DMS153 treated with DMSO at 0.1 percent for 48 hours (cell line): ENCODE results near the gene GABBR2.
A peak's percentile ranks its signal among the peaks of the same experiment; 100 is the strongest.

Experiments used
- DNase-seq: peaks from one replicate; lab custom pipeline; 2025; ENCODE audit not compliant: unreplicated experiment; lab: John Stamatoyannopoulos, UW

The GABBR2 gene

DNA sequence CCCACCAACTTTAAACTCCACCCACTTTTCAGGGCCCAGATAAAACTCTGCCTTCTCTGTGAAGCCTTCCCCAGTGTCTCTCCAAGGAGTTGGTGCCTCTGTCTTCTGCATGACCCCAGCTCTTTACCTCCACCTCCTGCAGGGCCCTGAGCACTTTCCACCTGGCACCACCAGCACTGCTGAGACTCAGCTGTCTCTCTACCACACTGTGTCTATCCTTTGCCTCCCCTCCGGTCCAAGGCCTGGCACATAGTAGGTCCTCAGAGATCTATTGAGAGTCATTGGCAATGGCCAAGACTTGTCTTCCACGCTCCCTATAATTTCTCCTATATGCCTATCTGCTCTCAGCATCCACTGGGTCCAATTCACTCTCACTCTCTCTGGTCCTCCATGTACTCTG is 12.9 kb upstream of the GABBR2 start:
- DNase-seq = no peak

DNA sequence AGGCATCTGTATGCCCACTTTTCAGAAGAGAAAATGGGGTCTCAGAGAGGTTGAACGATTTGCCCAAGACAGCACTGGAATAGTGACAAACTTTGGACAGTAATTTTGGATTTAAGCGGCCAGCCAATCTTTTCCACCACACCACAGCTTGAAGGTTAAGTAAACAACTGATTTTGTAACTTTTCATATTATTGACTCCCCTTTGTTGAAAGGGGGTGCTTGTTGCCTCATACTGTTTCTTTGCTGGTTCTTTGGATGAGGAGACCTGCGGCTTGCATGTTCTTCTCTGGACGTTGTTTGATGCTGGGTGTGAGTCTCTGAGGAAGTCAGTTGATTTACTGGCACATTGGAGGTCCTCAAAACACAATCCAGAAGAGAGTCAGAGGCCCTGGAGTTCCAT is 11.7 kb upstream of the GABBR2 start:
- DNase-seq = no peak

DNA sequence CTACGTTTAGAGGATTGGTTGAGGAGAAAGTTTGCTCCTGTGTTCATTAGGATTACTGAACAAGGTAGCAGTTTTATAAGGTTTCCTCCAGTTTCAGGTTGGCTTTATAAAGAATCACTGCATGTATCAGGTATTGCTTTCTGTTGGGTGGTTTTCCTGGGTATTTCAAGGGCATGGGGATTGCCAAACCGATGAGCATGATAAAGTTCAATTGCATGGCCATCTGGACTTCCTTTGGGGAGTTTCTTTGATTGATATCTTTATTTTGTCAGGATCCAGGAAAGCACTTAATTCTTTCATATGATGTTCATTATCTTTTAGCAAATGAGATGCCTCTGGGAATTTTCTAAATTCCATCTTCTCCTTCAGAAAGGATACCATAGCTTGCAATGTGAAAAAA is 10.3 kb upstream of the GABBR2 start:
- DNase-seq = no peak

DNA sequence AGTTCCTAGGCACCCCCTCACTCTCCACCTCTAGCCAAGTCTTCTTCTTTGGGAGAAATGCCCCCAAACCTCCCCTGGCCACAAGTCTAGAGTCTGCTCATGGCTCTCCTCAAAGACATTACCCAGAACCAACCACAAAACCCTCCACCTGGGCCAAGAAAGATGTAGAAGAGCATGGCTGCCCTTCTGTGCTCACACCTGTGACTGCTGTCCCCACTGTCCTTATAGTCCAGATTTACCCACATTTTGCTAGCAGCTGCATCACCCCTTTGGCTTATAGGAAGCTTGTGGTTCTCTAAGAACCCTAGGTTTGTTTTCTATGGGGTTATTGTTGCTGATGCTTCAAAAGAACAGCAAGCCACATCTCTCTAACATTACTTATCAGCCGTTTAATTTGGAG is 6.1 kb upstream of the GABBR2 start:
- DNase-seq = no peak

DNA sequence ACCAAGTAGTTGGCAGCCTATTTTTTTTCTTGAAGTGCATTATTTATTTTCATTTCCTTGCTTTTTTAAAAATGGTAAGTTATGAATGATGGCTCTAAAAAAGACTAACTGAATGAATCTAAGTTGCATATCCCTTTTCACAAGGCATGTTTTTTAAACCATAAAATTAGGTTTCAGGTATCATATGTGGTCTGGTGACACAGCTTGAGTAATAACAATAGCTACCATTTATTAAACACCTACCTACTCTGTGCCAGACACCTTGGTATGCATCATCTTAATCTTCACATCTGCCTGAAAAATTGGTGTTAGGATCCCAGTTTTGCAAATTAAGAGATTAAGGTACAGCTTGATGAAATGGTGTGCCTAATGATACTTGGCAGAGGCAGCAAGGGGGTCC is 4.3 kb upstream of the GABBR2 start:
- DNase-seq = no peak

DNA sequence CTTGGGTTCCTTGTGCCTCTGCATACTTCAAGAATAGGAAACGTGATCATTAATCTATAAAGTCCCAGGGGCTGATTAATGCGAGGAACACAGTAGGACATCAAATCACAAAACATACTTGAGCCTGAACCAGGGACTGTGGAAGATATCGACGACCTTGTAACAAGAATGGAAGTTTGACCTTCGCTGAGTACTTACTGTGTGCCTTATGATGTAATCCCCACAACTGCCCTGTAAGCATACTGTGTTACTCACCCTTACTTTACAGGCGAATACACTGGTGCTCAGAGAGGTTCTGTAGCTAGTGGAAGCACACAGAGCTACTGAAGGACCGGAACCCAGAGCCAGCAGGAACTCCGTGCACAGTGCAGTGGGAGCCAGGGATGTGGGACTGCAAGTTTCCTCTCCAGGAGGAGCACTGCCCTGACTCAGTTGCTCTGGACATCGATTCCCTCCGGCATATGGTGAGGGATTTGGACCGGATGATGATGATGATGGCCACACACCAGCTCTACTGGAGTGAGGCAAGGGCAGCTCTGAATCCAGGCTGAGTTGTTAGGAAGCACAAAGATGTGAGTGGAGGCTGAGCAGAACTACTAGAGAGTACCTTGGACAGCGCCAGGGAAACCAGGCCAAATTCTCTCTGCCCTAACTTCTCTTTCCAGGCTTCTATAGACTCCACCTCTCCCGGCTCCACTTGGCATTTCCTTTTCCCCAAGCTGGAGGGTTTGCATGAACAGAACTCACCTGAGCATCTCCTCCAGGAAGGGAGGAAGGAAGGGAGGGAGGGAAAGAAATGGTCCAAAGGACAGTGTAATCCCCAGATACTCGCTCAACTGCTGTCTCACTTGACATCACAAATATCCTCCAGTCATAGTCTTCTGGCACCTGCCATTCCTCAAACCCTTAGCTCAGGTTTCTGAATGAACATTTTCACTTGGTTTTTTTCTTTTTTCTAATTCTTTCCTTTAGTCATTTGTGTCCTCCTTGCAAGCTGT is 1.5 kb upstream of the GABBR2 start:
- no peak for DNase-seq

DNA sequence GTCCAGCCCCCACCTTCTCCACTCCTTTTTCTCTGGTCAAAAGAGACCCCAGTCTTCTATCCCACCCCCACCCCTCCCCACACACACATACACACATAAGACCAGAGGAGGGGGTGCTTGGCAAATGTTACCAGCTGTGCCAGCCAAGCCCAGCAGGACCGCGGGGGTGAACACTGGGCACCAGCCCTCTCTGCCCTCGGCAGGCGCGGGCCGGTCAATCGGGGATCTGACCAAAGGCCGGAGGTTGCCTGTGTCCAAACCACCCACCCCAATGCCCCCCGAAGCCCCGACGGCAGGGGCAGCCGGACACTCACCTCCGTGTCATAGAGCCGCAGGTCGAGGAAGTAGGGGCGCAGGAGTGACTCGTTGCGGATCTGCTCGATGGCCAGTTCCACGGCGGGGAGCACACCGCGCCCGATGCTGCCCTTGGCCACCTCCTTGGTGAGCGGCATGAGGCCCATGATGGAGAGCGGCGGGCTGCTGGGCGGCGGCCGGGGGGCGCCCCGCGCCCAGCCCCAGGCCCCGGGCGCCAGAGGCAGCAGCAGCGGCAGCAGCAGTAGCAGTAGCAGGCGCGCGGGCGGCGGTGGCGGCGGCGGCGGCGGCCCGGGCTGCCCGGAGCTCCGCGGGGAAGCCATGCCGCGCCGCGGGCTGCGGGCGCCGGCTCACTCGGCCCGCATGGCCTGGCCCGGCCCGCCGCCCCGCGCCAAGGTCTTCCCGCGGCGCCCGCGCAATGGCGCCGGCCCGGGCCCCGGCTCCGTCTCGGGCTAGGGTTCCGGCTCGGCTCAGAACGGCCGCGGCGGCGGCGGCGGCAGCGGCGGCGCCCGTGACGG is 417 bp downstream of the GABBR2 start:
- DNase-seq = no peak

DNA sequence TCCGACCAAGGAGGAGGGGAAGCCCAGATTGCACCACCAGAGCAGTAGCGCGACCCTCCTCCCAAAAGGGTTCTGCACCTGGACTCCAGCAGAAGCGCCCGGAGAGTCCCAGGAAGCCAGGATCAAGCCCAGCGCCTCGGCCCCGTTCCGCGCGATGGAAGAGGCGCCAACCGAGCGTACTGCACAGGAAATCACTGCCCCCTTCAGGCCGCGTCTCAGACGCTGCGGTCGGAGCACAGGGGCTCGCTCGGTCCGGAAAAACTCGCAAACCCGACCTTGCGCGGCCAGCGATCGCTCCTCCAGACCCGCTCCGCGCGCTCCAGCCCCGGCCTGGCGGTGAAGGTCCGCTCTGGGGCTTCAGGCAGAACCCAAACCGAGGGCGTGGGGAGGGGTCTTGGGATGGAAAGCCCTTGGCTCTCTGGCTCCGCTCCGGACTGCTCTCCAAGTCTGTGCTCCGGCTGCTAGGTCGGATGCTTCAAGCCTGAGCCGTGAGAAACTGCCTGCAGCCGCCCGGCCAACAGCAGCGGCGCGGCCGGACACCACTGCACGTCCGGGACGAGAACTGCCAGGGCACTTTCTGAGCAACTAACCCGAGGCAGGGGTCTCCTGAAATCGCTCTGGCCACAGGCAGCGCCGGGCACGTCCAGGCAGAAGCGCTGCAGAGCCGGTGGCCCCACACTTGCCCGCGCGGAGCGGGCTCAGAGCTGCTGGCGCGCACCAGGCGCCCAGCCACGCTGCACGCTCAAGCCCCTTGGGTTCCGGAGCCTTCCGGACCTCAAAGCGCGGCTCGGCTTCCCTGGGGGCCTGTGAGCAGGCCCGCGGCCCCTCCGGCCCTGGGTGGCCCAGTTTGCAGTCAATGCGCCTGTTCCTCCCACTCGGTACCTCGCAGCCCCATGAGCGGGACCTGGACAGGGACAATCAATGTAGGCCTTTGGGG is 1.3 kb downstream of the GABBR2 start:
- peak; percentile 68 for DNase-seq

DNA sequence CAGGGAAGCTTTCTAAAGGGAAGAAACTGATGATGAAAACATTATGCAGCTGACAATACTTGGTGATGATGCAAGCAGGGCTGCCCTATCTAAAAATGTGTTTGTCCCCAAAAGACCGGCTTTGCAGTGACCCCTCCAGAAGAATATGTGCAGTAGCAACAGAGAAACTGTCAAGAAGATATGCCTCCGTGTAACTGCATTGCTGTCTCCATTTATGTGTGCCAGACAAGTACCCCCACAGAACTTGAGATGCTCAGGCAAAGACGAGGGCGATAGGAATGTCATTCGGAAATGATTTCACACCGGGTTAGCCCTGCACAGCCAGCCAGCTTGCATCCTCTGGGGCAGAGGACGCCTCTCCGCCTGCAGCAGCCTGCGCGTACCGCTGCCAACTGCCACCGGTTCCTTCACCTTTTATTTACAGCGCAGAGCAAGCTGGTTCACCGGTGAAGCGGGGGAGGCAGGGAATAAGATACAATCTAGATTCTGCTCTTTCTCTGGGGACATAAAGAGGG is 2.0 kb downstream of the GABBR2 start:
- no peak for DNase-seq

DNA sequence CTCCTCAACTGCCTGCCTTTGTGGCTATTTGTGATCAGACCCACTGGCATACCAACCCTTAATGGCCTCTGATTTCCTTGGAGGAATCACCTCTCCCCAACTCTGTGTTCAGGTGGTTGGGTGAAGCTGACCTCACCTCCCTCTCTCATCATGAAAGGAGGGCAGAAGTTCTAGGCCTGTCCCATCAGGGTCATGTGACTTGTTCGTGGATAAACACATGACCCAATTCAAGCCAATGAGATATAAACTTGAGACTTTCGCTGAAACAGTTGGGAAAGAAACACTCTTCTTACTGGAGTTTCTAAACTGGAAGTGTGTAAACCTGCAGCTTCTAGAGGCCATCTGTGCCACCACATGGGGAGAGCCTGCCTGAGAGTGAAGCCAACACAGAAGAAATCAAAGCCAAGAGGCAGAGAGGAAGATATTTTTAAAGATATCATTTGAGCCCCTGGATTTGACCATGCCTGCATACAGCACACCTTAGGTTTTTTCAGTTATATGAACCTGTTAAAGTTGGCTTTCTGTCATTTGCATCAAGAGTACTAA is 5.8 kb downstream of the GABBR2 start:
- DNase-seq = no peak

DNA sequence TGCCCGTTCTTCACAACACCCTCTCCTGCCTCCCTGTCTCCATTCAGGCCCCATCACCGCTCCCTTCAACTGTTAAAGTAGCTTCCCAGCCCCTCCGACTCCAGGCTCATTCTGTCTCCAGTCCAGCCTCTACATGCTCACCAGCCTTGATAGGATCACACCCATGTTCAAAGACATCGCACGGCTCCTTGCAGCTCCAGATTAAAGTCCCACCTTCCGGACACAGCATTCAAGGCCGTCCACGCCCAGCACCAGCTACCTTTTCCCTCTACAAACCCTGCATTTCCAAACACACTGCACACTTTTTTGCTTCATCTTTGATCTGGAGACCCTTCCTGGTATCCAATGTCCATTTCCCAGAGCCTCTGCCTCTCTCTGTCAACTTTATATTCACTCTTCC is 6.4 kb downstream of the GABBR2 start:
- DNase-seq = no peak

DNA sequence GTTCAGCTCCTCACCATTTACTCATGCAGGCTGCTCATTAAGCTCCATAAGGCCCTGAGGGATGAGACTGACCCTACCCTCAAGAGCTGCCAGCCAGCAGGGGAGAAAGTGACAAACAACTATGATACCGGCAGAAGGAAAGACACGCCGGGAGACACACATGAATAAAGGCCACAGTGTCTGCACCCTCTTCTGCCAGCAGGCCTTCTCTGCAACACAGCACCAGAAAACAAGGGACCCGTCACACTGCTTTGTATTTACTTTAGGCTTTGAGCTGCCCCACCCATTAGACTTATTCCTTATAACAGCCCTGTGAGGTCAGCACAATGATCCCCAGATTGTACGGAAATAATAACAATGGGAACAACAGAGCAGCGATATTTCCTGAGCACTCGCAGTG is 7.2 kb downstream of the GABBR2 start:
- no peak for DNase-seq

DNA sequence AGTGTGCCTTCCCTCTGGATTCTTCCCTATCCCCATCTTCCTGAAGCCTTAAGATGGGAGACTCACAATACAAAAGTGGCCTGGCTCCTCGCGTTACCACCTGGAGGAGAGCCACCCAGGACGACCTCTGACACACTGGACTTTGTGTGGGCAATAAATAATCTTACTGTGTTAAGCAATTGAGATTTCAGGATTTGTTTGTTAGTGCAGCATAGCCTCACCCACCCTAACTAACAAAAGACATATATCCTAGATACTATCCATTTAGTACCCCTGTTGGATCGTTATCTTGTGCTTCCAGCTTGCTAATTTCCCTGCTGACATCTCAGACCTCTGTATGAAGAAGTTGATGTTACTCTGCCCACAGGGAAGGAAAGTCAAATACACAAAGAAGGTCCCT is 7.9 kb downstream of the GABBR2 start:
- no peak for DNase-seq

DNA sequence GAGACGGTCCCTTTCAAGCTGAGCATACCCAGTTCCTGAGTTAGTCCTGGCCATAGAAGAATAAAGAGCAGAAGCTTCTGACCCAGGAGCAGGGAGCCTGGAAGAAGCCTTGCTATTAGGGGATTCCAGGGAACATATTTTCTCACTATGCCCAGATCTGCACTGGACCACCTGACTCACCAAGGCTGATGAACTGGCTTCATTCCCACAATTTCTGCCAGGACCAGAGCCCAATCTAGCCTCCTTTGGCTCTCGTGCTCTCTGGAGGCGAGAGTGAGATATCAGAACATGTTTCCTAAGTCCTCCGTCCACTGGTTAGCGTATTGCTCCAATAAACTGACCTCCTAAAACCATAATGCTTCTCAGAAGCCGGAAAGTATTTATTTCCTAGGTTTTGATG is 9.9 kb downstream of the GABBR2 start:
- no peak for DNase-seq

DNA sequence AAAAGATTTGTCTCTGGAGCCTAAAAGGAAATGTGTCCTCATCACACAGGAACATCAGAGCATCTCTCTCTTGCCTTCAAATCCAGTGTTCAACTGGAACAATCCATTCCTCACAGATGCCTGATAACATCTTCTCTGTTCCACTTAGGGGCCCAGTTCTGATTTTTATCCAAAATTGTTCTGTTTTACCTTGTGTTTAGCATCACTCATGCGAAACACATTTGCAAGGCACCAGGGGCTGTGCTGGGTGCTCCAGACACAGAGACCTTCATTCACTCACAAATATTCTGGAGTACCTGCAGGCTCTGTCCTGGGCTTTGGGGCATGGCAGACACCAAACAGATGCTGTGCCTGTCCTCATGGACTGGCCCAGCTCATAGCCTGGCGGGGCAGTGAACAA is 13.8 kb downstream of the GABBR2 start:
- DNase-seq = no peak

DNA sequence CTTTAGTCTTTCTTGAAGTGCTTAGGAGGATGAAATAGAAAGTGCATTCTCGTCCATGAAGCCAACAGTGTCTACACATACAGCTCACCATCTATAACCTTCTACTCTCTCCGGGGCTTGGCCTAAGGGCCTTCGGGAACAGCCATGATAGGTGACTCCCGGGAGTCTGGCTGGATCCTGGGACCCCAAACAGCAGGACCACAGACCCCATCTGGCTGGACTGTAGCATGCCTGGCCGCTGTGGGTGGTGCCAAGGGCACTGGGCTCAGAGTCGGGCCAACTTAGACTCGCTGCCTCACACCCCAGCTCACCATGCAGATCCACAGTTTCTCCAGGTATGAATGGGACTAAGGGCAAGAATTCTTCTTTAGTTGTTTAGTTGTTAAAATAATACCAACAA is 16.3 kb downstream of the GABBR2 start:
- DNase-seq = no peak

DNA sequence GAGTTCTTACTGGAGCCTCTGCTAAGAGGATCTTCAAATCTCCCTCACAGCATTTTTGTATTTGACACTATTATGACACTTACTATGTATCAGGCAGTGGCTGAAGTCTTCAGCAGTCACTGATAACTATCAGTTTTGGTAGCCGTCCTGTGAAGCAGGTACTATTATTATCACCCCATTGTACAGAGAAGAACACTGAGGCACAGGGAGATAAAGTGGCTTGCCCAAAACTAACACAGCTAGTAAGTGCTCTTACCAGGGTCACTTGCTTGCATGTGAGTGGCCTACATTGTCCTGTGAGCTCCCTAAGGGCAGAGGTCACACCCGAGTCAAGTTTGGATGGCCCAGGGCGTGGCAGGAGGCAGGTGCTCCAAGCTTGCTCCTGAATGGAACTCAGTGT is 16.8 kb downstream of the GABBR2 start:
- no peak for DNase-seq

DNA sequence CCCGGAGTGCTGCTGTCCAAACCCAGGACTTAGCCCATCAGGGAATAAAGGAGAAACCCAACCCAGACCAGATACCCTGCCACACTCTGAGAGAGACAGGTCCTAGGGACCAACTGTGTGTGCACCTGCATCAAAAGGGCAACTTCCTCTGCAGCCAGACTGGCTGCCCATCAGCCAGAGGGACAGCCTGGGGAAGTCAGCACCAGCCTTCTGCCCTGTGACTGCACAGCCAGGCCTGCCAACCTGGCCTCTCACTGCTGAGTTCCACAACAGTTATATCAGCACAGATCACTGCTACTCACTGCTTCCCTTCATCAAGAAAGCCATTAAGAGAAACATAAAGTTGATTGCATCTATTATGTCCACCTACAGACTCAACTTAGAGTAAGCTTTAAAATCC is 18.0 kb downstream of the GABBR2 start:
- no peak for DNase-seq

DNA sequence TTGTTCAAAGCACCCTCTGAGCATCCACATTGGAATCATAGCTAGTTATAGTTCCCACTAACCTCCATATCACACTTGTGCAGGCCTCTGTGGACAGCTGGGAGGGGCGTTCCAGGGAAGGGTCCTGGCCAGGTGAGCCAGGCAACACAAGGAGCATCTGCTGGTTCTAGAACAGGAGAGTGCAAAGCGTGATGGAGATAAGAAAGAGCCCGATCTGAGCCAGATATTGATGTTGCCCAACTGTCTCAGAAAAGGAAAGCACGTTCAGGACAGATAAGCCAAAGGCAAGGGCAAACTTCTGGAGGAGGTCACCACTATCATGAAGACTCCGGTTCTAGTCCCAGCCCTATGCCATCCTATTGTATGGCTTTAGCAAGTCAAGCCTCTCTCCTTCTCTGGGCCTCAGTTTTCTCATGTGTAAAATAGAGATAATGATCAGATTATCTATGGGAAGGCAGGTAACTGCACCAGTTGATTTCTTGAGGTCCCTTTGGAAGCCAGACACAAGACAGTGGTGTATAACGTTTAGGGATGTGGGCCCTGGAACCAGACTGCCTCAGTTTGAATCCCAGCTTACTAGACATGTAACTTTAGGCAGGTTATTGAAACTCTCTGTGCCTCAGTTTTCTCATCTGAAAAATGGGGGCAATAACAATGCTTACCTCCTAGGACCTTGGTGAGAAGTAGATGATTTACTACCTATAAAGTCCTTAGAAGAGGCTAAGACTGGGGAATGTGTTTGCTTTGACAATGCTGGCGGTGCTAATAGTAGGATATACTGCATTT is 19.8 kb downstream of the GABBR2 start:
- no peak for DNase-seq

DNA sequence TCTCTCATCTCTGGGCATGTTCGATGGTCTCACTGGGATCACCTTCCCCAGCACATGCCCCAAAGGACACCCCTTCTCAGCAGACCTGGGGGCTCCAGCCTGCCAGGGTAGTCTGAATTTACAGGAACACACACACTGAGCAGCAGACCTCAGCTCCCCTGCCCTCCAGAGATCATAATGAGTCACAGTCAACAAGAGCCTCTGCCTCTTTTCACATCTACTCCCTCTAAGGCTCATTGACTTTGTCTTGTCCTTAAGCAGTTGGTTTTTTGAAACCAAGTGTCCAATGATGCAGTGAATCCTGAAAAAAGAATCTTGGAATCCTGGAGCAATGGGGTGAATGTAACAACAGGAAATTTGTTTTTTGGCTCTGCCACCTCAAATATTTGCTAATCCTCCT is 20.8 kb downstream of the GABBR2 start:
- no peak for DNase-seq
